ENCODE data around the gene REC8.

Gene REC8

GRCh38 chr14:24179961-24180796, 8.3 kb downstream of the REC8 start:
- peaks cover 9% of the 10 kb centered on the region for H3K4me1 Mint-ChIP-seq
- no peak overlapping the region for H3K4me3 Mint-ChIP-seq
- ATAC-seq (ENCODE audit: low read depth): no peak
- no peak overlapping the region for H3K27ac Mint-ChIP-seq
- peaks cover 13% of the 10 kb centered on the region for H3K36me3 Mint-ChIP-seq
- no peaks in the 10 kb centered on the region for H3K9me3 Mint-ChIP-seq
- DNase-seq (ENCODE audit: low spot score in 2 of 2): no peak
- H3K27me3 Mint-ChIP-seq: no peaks in the 10 kb centered on the region

- DNase-seq (ENCODE audit: low spot score in 2 of 2) (no peak), ATAC-seq (ENCODE audit: low read depth) (peak; percentile 6)
- H3K4me3 Mint-ChIP-seq: no peak overlapping the region
Observed at GRCh38 chr14:24181371-24182077, 9.6 kb downstream of the REC8 start.

DNA sequence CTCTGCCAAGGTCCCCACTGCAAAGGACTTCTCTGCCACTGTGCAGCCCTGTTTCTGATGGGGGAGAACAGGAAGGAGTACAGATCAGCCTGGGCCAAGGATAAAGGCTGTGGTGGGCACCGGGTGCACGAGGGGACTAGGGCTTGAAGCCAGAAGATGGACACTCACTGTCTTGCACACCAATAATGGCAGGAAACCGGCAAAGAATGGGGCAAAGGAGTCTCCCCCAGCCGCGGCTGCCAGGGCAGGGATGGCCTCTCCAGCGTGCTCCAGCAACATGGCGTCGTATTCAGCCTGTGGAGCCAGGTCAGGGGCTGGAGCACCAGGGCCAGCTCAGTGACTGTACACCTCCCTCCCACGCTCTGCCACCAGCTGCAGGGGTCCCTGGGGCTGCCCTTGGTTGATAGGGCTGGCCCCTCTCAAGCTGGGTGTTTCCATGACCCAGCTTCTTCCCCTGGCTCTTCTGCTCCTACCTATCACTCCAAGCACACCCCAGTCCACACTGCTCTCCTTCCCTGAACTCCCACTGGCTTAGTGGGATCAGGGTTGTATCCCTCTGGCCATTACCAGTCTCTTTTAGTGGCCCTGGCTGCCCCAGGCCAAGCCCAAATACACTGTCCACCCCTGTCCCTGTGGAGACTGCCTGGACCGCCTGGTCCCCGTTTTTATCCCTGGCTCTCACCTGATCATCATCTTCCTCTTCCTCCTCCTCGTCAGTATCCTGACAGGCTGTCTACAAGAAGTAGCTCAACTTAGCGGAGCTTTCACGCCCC, 10.4 kb downstream of the REC8 start:
- H3K27me3 Mint-ChIP-seq: no peaks in the 10 kb centered on the region
- H3K4me3 Mint-ChIP-seq: no peak overlapping the region
- no peaks in the 10 kb centered on the region for H3K9me3 Mint-ChIP-seq
- peaks cover 13% of the 10 kb centered on the region for H3K4me1 Mint-ChIP-seq
- H3K27ac Mint-ChIP-seq: no peak overlapping the region
- peaks cover 13% of the 10 kb centered on the region for H3K36me3 Mint-ChIP-seq
- no peak for ATAC-seq (ENCODE audit: low read depth)
- no peak for DNase-seq (ENCODE audit: low spot score in 2 of 2)

More at GRCh38 chr14:24181371-24182077, 9.6 kb downstream of the REC8 start:
- Mint-ChIP-seq H3K4me1 (peaks cover 9% of the 10 kb centered on the region), H3K27ac (no peak overlapping the region), H3K27me3 (no peaks in the 10 kb centered on the region), H3K36me3 (peaks cover 15% of the 10 kb centered on the region), H3K9me3 (no peaks in the 10 kb centered on the region)

- Mint-ChIP-seq H3K4me3 (no peak overlapping the region), H3K36me3 (peaks cover 13% of the 10 kb centered on the region), H3K27me3 (no peaks in the 10 kb centered on the region), H3K4me1 (peaks cover 18% of the 10 kb centered on the region), H3K27ac (no peak overlapping the region), H3K9me3 (no peaks in the 10 kb centered on the region)
- DNase-seq (ENCODE audit: low spot score in 2 of 2) (no peak), ATAC-seq (ENCODE audit: low read depth) (no peak)
Observed at GRCh38 chr14:24183014-24183481, 11.2 kb downstream of the REC8 start.

DNA sequence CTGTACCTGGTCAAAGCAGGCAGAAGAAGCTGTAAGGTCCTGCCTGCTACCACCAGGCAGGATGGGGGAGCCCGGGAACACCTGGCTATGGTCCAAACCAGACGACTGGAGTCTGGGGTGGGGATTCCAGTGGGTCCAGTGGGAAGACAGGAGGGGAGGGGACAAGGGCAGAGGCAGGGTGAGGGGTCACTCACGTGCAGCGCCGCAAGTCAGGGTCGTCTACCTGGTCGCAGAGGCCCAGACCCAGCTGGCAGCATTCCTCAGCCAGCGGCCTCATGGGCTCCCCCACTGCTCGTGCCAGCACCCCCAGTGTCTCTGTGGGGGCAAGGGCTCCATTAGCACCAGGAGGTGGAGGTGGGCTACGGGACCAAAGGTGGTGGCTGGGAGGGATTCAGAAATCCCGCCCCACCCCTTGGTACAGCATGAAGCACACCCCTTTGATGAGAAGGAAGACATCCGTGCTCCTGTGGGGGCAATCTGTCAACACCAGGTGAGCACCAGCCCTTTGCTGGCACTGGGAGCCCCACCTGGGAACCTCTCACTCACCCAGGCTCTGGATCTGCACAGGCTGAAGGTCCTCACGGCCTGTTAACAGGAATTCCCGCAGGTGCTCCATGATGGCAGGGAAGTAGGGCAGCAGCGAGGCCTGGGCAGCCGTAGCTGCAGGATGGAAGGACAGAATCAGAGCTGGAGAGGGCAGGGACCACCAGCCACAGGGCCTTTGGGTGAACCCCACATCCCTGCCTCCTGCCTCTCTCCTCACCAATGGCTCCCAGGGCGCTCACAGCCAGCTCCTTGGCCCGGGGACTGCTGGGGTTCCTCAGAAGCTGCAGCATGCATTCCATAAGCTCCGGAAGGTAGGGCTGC, 12.5 kb downstream of the REC8 start:
- no peaks in the 10 kb centered on the region for H3K9me3 Mint-ChIP-seq
- H3K4me1 Mint-ChIP-seq: peaks cover 19% of the 10 kb centered on the region
- peaks cover 15% of the 10 kb centered on the region for H3K36me3 Mint-ChIP-seq
- ATAC-seq (ENCODE audit: low read depth) (no peak), DNase-seq (ENCODE audit: low spot score in 2 of 2) (no peak)
- H3K27me3 Mint-ChIP-seq: no peaks in the 10 kb centered on the region
- H3K27ac Mint-ChIP-seq: no peak overlapping the region
- no peak overlapping the region for H3K4me3 Mint-ChIP-seq

- Mint-ChIP-seq H3K36me3 (peaks cover 16% of the 10 kb centered on the region), H3K27ac (no peak overlapping the region), H3K27me3 (no peaks in the 10 kb centered on the region), H3K4me1 (peaks cover 20% of the 10 kb centered on the region), H3K9me3 (no peaks in the 10 kb centered on the region), H3K4me3 (no peak overlapping the region)
- DNase-seq (ENCODE audit: low spot score in 2 of 2): no peak
- ATAC-seq (ENCODE audit: low read depth): no peak
Observed at GRCh38 chr14:24185026-24185425, 13.1 kb downstream of the REC8 start.

DNA sequence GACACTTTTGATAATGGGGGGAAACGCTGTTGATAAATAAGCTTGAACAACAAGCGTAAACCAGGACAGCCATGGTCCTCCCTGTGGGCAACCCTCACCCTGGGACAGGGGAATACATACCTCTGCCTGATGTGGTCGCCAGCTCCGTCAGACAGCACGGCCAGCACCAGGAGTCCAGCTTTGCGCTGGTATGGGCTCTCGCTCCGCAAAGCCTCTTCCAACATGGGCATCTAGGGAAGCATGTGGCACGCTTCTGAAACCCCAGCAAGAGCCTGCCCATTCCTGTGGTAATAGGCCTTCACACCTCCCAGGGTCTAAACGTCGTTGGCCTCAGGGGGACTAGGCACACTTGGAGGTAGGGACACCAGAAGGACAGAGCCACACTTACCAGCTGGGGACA, 13.9 kb downstream of the REC8 start:
- peaks cover 21% of the 10 kb centered on the region for H3K4me1 Mint-ChIP-seq
- H3K27ac Mint-ChIP-seq: peak overlapping the region; percentile 62
- H3K36me3 Mint-ChIP-seq: peaks cover 16% of the 10 kb centered on the region
- DNase-seq (ENCODE audit: low spot score in 2 of 2) (no peak), ATAC-seq (ENCODE audit: low read depth) (no peak)
- no peaks in the 10 kb centered on the region for H3K9me3 Mint-ChIP-seq
- no peaks in the 10 kb centered on the region for H3K27me3 Mint-ChIP-seq
- H3K4me3 Mint-ChIP-seq: no peak overlapping the region

DNA sequence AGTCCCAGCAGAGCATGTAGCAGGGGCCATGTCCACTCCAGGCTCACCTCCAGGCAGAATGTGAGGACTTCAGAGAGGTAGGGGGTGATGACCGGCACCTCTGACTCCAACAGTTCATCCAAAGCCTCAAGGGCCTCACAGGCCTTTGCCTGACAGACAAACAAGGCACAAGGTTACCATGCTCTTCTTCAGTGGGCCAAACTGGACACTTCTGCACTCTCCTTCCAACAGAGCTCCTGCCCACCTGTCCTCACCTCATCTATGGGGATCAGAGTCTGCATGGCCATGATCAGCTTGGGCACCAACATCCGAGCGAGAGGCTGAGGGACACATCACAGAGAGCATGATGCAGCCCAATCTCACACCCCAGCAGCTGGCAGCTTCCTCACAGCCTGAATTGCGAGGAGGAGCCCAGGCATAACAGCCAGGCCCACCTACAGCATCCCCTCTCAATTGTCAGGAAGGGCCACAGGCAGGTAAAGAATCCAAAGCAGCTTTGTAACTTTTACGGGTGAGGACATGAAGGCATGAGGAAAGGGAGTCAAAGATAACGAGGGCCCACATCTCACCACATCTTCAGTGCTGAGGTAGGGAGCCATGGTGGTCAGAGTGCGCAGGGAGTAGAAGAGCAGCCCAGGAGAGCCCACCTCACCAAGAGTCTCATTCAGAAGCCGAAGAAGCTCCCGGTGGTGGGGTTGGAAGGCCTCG, 15.1 kb downstream of the REC8 start:
- peak overlapping the region; percentile 40 for H3K27ac Mint-ChIP-seq
- H3K4me3 Mint-ChIP-seq: peak overlapping the region; percentile 75
- DNase-seq (ENCODE audit: low spot score in 2 of 2) (no peak), ATAC-seq (ENCODE audit: low read depth) (no peak)
- no peaks in the 10 kb centered on the region for H3K9me3 Mint-ChIP-seq
- H3K27me3 Mint-ChIP-seq: no peaks in the 10 kb centered on the region
- H3K36me3 Mint-ChIP-seq: peaks cover 10% of the 10 kb centered on the region
- H3K4me1 Mint-ChIP-seq: peaks cover 18% of the 10 kb centered on the region

- H3K36me3 Mint-ChIP-seq: peaks cover 12% of the 10 kb centered on the region
- H3K9me3 Mint-ChIP-seq: no peaks in the 10 kb centered on the region
- H3K27ac Mint-ChIP-seq: peak overlapping the region; percentile 93
- H3K4me3 Mint-ChIP-seq: peak overlapping the region; percentile 89
- H3K27me3 Mint-ChIP-seq: no peaks in the 10 kb centered on the region
- ATAC-seq (ENCODE audit: low read depth) (no peak), DNase-seq (ENCODE audit: low spot score in 2 of 2) (no peak)
- peaks cover 19% of the 10 kb centered on the region for H3K4me1 Mint-ChIP-seq
Observed at GRCh38 chr14:24187539-24187915, 15.6 kb downstream of the REC8 start.

DNA sequence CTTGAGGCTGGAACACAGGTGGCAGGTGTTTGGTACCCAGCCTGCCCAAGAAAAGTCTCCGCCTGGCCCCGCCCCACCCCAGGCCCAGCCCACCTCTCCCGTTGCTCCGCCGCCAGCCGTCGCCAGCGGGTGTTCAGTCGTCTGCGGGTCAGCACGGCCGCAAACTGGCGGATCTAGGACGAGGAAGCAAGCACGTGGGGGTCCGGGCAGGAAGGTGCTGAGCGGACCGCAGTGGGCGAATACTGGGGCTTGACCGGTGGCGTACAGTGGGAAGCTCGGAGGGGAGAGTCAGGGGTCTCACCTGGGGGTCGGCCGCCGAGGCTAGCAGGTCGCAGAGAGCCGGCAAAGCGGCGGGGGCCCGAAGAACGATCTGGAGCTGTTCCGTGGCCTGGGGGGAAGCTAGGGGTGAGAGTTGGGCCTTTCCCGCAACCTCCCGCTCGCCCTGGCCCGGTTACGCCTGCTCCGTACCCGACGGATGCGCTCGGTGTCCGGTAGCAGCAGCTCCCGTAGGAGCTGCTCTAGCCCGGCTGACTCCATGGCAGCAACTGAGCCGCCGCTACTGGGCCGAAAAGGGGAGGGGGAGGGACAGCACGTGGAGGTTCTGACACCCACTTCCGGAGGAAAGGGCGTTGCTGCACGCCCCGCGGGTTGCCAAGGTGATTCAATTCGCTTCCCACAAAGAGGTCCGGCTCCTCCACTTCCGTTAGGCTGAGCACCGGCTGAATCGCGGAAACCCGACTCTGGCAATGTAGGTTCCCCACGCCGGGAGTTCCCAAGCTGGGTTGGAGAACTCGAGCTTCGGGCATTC, 16.6 kb downstream of the REC8 start, which contains the start of gene IPO4:
Gene IPO4 (minus strand): TSS at position 566 of the 808 bp plus-strand sequence. CDS start 29 bp downstream, at position 537.
- no peaks in the 10 kb centered on the region for H3K27me3 Mint-ChIP-seq

DNA sequence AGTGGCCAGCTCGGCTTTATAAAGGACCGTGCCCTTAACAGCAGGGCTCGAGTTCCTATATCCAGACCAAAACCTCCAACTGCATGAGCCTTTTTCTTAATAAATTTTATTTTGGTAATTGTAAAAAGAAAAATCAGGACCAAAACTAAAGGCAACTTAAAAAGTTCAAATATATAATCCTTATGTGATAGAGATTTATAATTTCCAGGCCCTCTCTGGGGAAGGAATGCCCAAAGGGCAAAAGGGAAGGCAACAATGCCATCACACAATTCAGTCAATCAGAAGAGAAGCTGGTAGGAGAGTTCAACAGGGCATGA, 17.1 kb downstream of the REC8 start:
- Mint-ChIP-seq H3K27ac (peak overlapping the region; percentile 93), H3K36me3 (peaks cover 15% of the 10 kb centered on the region), H3K4me1 (peaks cover 21% of the 10 kb centered on the region), H3K9me3 (no peaks in the 10 kb centered on the region), H3K27me3 (no peaks in the 10 kb centered on the region), H3K4me3 (peak overlapping the region; percentile 89)
- DNase-seq (ENCODE audit: low spot score in 2 of 2): no peak
- ATAC-seq (ENCODE audit: low read depth): no peak

More for the DNA sequence above, 16.6 kb downstream of the REC8 start, which contains the start of gene IPO4:
- H3K4me1 Mint-ChIP-seq: peaks cover 20% of the 10 kb centered on the region
- H3K9me3 Mint-ChIP-seq: no peaks in the 10 kb centered on the region
- H3K4me3 Mint-ChIP-seq: peak within 1 kb of the TSS; percentile 89
- ATAC-seq (ENCODE audit: low read depth) (peak; percentile 97), DNase-seq (ENCODE audit: low spot score in 2 of 2) (peak; percentile 82 to 89)
- H3K36me3 Mint-ChIP-seq: peaks cover 15% of the 10 kb centered on the region
- H3K27ac Mint-ChIP-seq: peak within 1 kb of the TSS; percentile 93

DNA sequence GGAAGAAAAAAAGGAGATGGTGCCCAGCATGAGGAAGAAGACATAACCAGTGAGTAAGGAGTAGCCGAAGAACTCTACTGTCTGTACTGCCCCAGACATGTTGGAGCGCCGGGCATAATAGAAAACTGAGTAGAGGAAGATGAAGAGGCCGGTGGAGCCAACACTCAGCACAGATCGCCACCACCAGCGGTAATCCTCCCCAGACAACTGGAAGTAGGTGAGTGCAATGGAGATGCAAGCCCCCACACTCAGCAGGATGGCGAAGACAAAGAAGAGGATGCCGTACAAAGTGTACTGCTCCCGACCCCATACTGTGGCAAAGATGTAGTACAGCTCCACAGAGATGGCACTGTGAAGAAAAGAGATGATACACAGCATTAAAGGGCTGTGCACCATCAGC, 17.6 kb downstream of the REC8 start:
- peak overlapping the region; percentile 93 for H3K27ac Mint-ChIP-seq
- no peak overlapping the region for H3K4me3 Mint-ChIP-seq
- no peaks in the 10 kb centered on the region for H3K27me3 Mint-ChIP-seq
- H3K4me1 Mint-ChIP-seq: peaks cover 26% of the 10 kb centered on the region
- DNase-seq (ENCODE audit: low spot score in 2 of 2): no peak
- H3K9me3 Mint-ChIP-seq: no peaks in the 10 kb centered on the region
- peaks cover 15% of the 10 kb centered on the region for H3K36me3 Mint-ChIP-seq
- ATAC-seq (ENCODE audit: low read depth): no peak

Data from memory B cell (primary cell).